Activated T-helper 1 cell treated with Interleukin-2 at 50 U/mL for 16 hours (primary cell): ENCODE measurements around the gene PCDHGB3.
"Not testable (repeated sequence)": the region's sequence is repeated elsewhere in the genome, so short reads cannot be mapped to it uniquely, and the experiment has no call there.

Experiments used
- DNase-seq: peaks from one replicate; pipeline ENCODE4 v3.0.0-alpha.2; 2020; ENCODE audit warnings: low read depth

Gene PCDHGB3

GRCh38 chr5:141369994-141370848 is at the start of gene PCDHGB3:
Gene PCDHGB3, plus strand, starts transcription at chr5:141370242. Its CDS starts 153 bp downstream, at chr5:141370395.
- no peak for DNase-seq

GRCh38 chr5:141322261-141322660 is 47.8 kb upstream of the PCDHGB3 start:
- DNase-seq, result no peak

GRCh38 chr5:141326088-141326854 is 43.8 kb upstream of the PCDHGB3 start:
- peak; percentile 43 for DNase-seq

- DNase-seq, result no peak
Measured at GRCh38 chr5:141328231-141328630, 41.8 kb upstream of the PCDHGB3 start.

- DNase-seq, result no peak
Measured at GRCh38 chr5:141330299-141331080, 39.6 kb upstream of the PCDHGB3 start, which contains the start of gene PCDHGA1. Gene PCDHGA1, plus strand, starts transcription at chr5:141330514.

GRCh38 chr5:141332571-141332970 is 37.5 kb upstream of the PCDHGB3 start:
- not testable (repeated sequence) for DNase-seq

GRCh38 chr5:141338538-141339306 is 31.3 kb upstream of the PCDHGB3 start, which contains the start of gene PCDHGA2:
Gene PCDHGA2, plus strand, starts transcription at chr5:141338760.
- DNase-seq, result no peak

GRCh38 chr5:141340781-141341354 is 29.2 kb upstream of the PCDHGB3 start:
- DNase-seq, result not testable (repeated sequence)

GRCh38 chr5:141342773-141343172 is 27.3 kb upstream of the PCDHGB3 start:
- DNase-seq, result no peak

- no peak for DNase-seq
Measured at GRCh38 chr5:141343242-141343952, 26.6 kb upstream of the PCDHGB3 start, which contains the start of gene PCDHGA3. Gene PCDHGA3, plus strand, starts transcription at chr5:141343829. Its CDS starts 205 bp downstream, at chr5:141344034.

- no peak for DNase-seq
Measured at GRCh38 chr5:141343953-141344463, 26.0 kb upstream of the PCDHGB3 start.

- no peak for DNase-seq
Measured at GRCh38 chr5:141345327-141345726, 24.7 kb upstream of the PCDHGB3 start.

GRCh38 chr5:141346017-141346416 is 24.0 kb upstream of the PCDHGB3 start:
- DNase-seq, result not testable (repeated sequence)

GRCh38 chr5:141349917-141350619 is 20.0 kb upstream of the PCDHGB3 start, which contains the start of gene PCDHGB1:
Gene PCDHGB1, plus strand, starts transcription at chr5:141350099. Its CDS starts 162 bp downstream, at chr5:141350261.
- no peak for DNase-seq

GRCh38 chr5:141351591-141351990 is 18.5 kb upstream of the PCDHGB3 start:
- DNase-seq, result no peak

GRCh38 chr5:141354900-141355469 is 15.1 kb upstream of the PCDHGB3 start, which contains the start of gene PCDHGA4:
Gene PCDHGA4, plus strand, starts transcription at chr5:141355021. Its CDS starts 87 bp downstream, at chr5:141355108.
- no peak for DNase-seq

GRCh38 chr5:141355641-141356040 is 14.4 kb upstream of the PCDHGB3 start:
- DNase-seq, result no peak

- no peak for DNase-seq
Measured at GRCh38 chr5:141356133-141356532, 13.9 kb upstream of the PCDHGB3 start.

GRCh38 chr5:141356950-141357349 is 13.1 kb upstream of the PCDHGB3 start:
- no peak for DNase-seq
